Smooth muscle cell (in vitro differentiated cells): ENCODE data around the gene DRAP1. TPM values are rescaled to one million over a fixed set of nuclear protein-coding genes. Genes with fewer than 3 reads are reported as not detected.

Experiments used
- DNase-seq: peaks from one replicate; lab custom pipeline; 2025; ENCODE audit not compliant: unreplicated experiment; lab: John Stamatoyannopoulos, UW
- H2AFZ ChIP-seq: fragments of 200-600 bp; sonication (generic); 2 replicates; pipeline ENCODE4 v1.6.0; 2016; ENCODE audit warnings: antibody characterized with exemption, low read depth, mild to moderate bottlenecking
- H3F3A ChIP-seq: fragments of 200-600 bp; sonication (generic); 2 replicates; pipeline ENCODE4 v1.6.0; 2017; ENCODE audit warnings: antibody characterized with exemption, low read depth
- H3K27ac ChIP-seq: fragments of 200-600 bp; sonication (generic); 2 replicates; pipeline ENCODE4 v1.5.1; 2016; ENCODE audit warnings: low read depth, mild to moderate bottlenecking
- H3K27me3 ChIP-seq: fragments of 200-600 bp; sonication (generic); 2 replicates; pipeline ENCODE4 v1.6.1; 2016; ENCODE audit warnings: low read depth, mild to moderate bottlenecking
- H3K36me3 ChIP-seq: fragments of 200-600 bp; sonication (generic); 2 replicates; pipeline ENCODE4 v1.5.1; 2016; ENCODE audit warnings: low read depth
- H3K4me1 ChIP-seq: fragments of 200-600 bp; sonication (generic); 2 replicates; pipeline ENCODE4 v1.5.1; 2016; ENCODE audit warnings: low read depth
- H3K4me2 ChIP-seq: fragments of 200-600 bp; sonication (generic); 2 replicates; pipeline ENCODE4 v1.6.0; 2016; ENCODE audit warnings: mild to moderate bottlenecking
- H3K4me3 ChIP-seq: fragments of 200-600 bp; sonication (generic); 2 replicates; pipeline ENCODE4 v1.5.1; 2016; ENCODE audit warnings: mild to moderate bottlenecking
- H3K79me2 ChIP-seq: fragments of 200-600 bp; sonication (generic); 2 replicates; pipeline ENCODE4 v1.6.0; 2016; ENCODE audit warnings: low read depth, mild to moderate bottlenecking
- H3K9ac ChIP-seq: fragments of 200-600 bp; sonication (generic); 2 replicates; pipeline ENCODE4 v1.6.0; 2016; ENCODE audit warnings: low read depth
- H3K9me3 ChIP-seq: fragments of 200-600 bp; sonication (generic); replicated peaks from 2 replicates; pipeline ENCODE4 v1.5.1; 2016; ENCODE audit warnings: low read depth
- H4K20me1 ChIP-seq: fragments of 200-600 bp; sonication (generic); 2 replicates; pipeline ENCODE4 v1.6.0; 2016; ENCODE audit warnings: low read depth
- CTCF ChIP-seq: fragments of 200-600 bp; sonication (generic); IDR thresholded peaks from 2 replicates; pipeline ENCODE4 v1.5.1; 2017; ENCODE audit warnings: borderline replicate concordance, mild to moderate bottlenecking, antibody characterized with exemption; ENCODE audit not compliant: insufficient read depth, poor library complexity, severe bottlenecking
- WGBS: methylation state at CpG from one replicate; pipeline ENCODE4 v1.1.7; 2016; ENCODE audit warnings: low lambda C conversion rate; 5-methylcytosine and 5-hydroxymethylcytosine counted together
- polyA plus RNA-seq: library from polyadenylated mRNA; unstranded; fragments of >200 nt; fragmentation: Nextera tagmentation; extraction: Ambion mirVana; gene quantifications from 2 replicates; pipeline ENCODE4 v1.2.1, GENCODE V29; 2016
- total RNA-seq: library from RNA; depleted of rRNA; stranded (reverse); fragments of >200 nt; gene quantifications from 2 replicates; pipeline ENCODE4 v1.2.3, GENCODE V29; 2014

DRAP1 gene
- total and polyA plus RNA-seq, 2 experiments from 2014 or later: 79.3 to 278 TPM

DNA sequence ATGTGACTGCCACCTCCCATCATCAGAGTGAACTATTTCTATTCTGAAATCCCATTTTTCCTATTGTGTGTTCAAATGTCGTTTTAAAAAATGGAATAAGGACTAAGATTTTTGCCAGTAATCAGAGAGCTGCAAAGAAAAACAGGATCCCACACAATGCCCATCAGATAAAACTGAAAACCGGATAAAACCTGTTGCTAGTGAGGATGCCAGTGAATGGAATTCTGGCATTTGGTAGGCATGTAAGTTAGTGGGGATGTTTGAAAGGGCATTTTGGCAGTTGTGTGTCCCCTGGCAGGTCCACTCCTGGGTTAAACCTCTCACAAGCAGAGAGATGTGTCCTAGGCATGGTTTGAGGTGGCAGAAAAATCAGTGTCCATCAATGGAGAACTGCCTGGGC, 6.2 kb downstream of the DRAP1 start:
- no peak for DNase-seq
- H2AFZ ChIP-seq: no peak overlapping the region
- H3K4me3 ChIP-seq: no peak overlapping the region
- H3F3A ChIP-seq: no peaks in the 10 kb centered on the region
- no peak overlapping the region for H3K4me2 ChIP-seq
- H4K20me1 ChIP-seq: peaks cover 1% of the 10 kb centered on the region
- H3K27me3 ChIP-seq: no peaks in the 10 kb centered on the region
- H3K36me3 ChIP-seq: no peaks in the 10 kb centered on the region
- peaks cover under 1% of the 10 kb centered on the region for H3K4me1 ChIP-seq
- no peaks in the 10 kb centered on the region for H3K9me3 ChIP-seq
- peaks cover 1% of the 10 kb centered on the region for H3K79me2 ChIP-seq
- WGBS: 96% methylated on average over 2 of the region's 2 CpGs
- TF ChIP-seq CTCF: no peak
- H3K9ac ChIP-seq: no peak overlapping the region
- no peak overlapping the region for H3K27ac ChIP-seq

GRCh38 chr11:65927904-65928397, 8.7 kb downstream of the DRAP1 start:
- no peaks in the 10 kb centered on the region for H3F3A ChIP-seq
- TF ChIP-seq CTCF: no peak
- no peak overlapping the region for H3K27ac ChIP-seq
- H3K9ac ChIP-seq: no peak overlapping the region
- H3K79me2 ChIP-seq: no peaks in the 10 kb centered on the region
- no peak overlapping the region for H3K4me2 ChIP-seq
- no peaks in the 10 kb centered on the region for H3K36me3 ChIP-seq
- H3K4me3 ChIP-seq: no peak overlapping the region
- DNase-seq: no peak
- H3K9me3 ChIP-seq: no peaks in the 10 kb centered on the region
- H3K27me3 ChIP-seq: no peaks in the 10 kb centered on the region
- no peaks in the 10 kb centered on the region for H4K20me1 ChIP-seq
- H3K4me1 ChIP-seq: no peaks in the 10 kb centered on the region
- 88% methylated on average over 9 of the region's 9 CpGs for WGBS
- no peak overlapping the region for H2AFZ ChIP-seq

DNA sequence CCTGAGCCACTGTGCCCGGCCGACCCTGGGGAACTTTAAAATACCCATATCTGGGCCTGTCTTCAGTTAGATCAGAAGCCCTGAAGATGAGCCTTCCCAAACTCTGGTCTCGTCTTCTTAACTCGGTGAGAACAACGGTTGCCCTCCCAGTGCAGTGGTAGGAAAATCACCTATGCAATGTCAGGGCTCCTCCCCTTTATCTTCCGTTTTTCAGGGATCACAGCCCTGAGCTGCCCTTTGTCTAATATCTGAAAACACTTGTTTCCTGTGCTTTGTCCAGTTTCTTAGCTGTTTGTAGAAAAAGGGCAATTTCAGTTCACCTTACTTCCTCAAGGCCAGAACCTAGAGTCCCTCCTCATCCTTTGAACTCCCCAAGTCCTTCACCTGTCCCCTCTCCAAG, 9.4 kb downstream of the DRAP1 start:
- Histone ChIP-seq H2AFZ (no peak overlapping the region), H3K4me2 (no peak overlapping the region), H3K4me1 (no peaks in the 10 kb centered on the region), H3K9ac (no peak overlapping the region), H3F3A (no peaks in the 10 kb centered on the region), H3K36me3 (no peaks in the 10 kb centered on the region), H3K27ac (no peak overlapping the region), H4K20me1 (no peaks in the 10 kb centered on the region), H3K27me3 (no peaks in the 10 kb centered on the region), H3K9me3 (no peaks in the 10 kb centered on the region), H3K4me3 (no peak overlapping the region), H3K79me2 (no peaks in the 10 kb centered on the region)
- 91% methylated on average over 6 of the region's 6 CpGs for WGBS
- no peak for DNase-seq
- no peak for TF ChIP-seq CTCF

DNA sequence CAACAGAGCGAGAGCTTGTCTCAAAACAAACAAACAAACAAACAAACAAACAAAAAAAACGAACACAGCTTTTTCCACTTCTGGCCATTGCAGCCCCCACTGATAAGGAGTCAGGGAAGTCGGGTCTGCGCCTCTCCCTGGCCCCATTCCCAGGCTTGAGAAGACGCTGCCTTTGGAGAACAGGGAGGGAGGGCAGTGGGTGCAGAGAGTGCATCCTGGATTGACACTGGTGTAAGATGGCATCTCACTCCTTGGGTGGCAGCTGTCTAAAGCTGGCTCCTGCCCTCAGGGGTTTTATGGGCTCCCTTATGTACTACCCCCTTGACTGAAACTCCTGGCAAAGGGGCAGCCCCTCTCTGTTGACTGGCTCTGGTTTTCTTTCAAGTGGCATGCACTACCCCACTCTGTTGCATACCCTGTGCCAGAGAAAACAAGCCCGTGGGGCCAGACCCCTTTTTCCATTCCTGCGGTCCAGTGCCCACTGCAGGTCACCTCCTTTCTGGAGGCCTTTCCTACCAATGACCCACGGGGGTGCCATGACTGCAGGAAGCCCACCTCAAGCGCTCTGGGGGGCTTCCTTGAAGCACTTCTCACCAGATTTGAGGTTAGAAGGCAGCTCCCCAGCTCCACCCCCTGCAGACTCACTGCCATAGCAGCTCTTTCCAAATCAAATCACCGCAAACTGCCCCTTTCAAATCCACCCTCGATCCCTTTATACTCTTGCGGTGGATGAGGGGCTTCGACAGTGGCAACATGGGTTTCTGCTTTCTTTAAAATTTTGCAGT, 12.7 kb downstream of the DRAP1 start:
- no peak overlapping the region for H2AFZ ChIP-seq
- 76% methylated on average over 13 of the region's 13 CpGs for WGBS
- DNase-seq: no peak
- no peak for TF ChIP-seq CTCF
- no peaks in the 10 kb centered on the region for H3K9me3 ChIP-seq
- no peak overlapping the region for H3K27ac ChIP-seq
- H3K9ac ChIP-seq: no peak overlapping the region
- no peaks in the 10 kb centered on the region for H3K36me3 ChIP-seq
- no peaks in the 10 kb centered on the region for H3K4me1 ChIP-seq
- no peaks in the 10 kb centered on the region for H3K79me2 ChIP-seq
- H3K4me2 ChIP-seq: no peak overlapping the region
- H4K20me1 ChIP-seq: no peaks in the 10 kb centered on the region
- no peak overlapping the region for H3K4me3 ChIP-seq
- no peaks in the 10 kb centered on the region for H3F3A ChIP-seq
- no peaks in the 10 kb centered on the region for H3K27me3 ChIP-seq
